ENCODE results near the gene PRXL2A.
"Not testable (repeated sequence)": the region's sequence is repeated elsewhere in the genome, so short reads cannot be mapped to it uniquely, and the experiment has no call there.

Gene PRXL2A

GRCh38 chr10:80462299-80462980 lies 54.1 kb downstream of the PRXL2A start:
- DNase-seq: no peak

DNA sequence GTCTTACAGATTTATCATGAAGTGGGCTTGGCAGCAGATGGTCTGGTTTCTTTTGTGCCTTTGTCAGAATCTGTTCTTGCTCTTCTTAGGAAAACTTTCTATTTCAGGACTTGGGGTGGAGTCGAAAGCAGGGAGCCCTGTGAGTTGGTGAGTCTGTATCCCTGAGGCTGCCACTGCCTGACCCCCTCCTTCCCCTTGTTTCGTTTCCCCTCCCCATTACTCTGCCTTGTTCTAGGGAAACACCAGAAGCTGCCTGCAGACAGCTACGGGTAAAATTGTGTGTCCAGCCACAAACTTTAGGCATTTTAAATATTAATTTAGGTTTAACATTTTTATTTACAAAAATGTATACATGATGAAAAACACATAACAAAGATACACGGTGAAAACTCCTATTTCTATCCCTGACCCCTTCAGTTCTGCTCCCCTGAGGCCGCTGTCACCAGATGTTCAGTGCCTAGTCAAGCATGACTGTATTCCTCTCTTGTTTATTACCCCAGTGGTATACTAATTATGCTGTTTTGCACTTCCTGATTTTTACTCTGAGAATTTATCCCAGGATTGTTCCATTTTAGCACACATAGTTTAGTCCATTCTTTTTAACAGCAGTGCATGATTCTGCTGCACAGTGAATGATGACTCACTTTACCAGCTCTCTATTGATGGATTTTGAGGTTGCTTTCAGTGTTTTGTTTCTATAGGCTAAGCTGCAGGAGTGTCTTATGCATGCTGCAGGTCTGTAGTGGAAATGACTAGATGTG lies 54.8 kb downstream of the PRXL2A start:
- peak; percentile 66 for DNase-seq

DNA sequence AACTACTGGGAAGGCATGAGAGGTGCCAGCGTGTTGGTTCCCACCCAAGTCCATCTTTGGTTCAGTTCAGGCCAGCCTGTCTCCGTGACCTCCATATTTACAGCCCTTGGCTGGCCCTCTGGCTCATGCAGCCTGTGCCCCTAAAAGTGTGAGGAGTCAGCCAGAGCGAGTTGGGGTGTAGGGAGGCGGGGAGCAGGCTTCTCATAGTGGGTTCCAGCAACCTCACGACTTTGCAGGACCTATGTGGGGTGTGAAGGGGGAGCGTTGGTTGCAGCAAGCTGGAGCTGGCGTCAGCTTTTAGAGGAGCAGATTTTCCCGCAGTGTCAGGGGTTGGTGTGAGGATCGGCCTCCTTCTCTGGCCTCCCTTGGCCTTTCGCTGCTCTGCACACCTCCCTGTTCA lies 55.5 kb downstream of the PRXL2A start:
- no peak for DNase-seq

GRCh38 chr10:80464557-80465450 lies 56.5 kb downstream of the PRXL2A start:
- no peak for DNase-seq

DNA sequence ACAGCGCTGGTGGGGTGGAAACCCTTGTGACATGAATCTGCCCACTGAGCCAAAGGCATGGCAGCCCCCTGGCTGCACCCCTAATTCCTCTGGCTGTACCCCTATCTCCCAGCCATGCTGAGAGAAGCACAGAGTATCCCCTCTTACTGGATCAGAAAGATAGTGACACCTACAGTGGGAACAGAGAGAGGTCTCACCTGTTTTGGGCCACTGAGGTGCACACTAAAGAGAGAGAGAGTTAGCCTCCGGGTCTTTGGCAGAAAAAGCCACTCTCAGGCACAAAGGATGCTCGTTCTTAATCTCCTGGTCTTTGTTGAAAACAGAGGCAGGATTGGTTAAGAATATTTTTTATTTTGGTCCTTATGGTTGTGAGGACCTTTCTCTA lies 57.1 kb downstream of the PRXL2A start:
- DNase-seq: no peak

DNA sequence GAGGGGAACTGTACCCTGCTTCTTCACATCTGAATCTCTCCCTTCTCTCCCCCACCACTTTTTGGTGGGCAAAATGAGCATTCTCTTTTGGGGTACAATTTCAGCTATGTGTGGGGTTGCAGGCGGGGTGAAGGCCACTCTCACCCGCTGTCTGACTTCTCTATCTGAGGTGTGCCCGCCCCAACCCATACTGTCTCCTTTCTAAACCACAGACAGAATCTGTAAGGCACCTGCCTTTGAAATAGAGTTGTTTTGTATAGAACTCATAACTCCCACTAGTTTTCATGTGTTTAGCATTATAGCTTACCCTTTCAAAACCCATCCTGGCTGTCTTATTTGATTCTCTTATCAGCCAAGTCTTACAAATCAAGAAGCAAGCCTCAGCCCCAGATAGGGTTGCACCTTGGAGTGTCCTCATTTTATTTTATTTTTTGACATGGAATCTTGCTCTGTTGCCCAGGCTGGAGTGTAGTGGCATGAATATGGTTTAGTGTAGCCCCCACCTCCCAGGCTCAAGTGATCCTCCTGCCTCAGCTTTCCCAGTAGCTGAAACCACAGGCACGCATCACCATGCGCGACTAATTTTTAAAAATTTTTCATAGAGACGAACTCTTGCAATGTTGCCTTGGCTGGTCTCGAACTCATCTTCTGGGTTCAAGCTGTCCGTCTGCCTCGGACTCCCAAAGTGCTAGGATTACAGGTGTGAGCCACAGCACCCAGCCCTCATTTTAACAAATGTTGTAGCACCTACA lies 57.7 kb downstream of the PRXL2A start:
- DNase-seq: no peak

GRCh38 chr10:80466724-80467326 lies 58.5 kb downstream of the PRXL2A start:
- no peak for DNase-seq

GRCh38 chr10:80468002-80468401 lies 59.7 kb downstream of the PRXL2A start:
- DNase-seq: no peak

GRCh38 chr10:80468806-80469421 lies 60.6 kb downstream of the PRXL2A start:
- no peak for DNase-seq

GRCh38 chr10:80470266-80470665 lies 61.9 kb downstream of the PRXL2A start:
- no peak for DNase-seq

- no peak for DNase-seq
Observed at GRCh38 chr10:80471001-80471400, 62.6 kb downstream of the PRXL2A start.

DNA sequence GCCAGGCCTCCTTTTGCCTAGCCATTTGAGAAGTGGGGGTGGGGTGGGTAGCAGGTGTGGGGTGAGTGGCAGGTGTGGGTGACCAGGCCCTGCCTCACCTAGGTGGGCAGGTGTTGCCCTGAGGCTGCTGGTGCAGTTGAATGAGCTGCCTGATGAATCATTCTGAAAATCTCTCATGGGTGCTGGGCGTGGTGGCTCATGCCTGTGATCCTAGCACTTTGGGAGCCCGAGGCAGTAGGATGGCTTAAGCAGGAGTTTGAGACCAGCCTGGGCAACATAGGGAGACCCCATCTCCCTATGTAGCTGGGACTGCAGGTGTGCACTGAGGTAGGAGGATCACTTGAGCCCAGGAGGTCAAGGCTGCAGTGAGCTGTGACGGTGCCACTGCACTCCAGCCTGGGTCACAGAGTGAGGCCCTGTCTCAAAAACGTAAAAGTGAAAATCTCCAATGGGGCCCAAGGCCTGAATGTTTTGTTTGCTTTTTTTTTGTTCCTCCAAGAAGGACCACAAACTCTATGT lies 63.4 kb downstream of the PRXL2A start:
- DNase-seq: no peak

DNA sequence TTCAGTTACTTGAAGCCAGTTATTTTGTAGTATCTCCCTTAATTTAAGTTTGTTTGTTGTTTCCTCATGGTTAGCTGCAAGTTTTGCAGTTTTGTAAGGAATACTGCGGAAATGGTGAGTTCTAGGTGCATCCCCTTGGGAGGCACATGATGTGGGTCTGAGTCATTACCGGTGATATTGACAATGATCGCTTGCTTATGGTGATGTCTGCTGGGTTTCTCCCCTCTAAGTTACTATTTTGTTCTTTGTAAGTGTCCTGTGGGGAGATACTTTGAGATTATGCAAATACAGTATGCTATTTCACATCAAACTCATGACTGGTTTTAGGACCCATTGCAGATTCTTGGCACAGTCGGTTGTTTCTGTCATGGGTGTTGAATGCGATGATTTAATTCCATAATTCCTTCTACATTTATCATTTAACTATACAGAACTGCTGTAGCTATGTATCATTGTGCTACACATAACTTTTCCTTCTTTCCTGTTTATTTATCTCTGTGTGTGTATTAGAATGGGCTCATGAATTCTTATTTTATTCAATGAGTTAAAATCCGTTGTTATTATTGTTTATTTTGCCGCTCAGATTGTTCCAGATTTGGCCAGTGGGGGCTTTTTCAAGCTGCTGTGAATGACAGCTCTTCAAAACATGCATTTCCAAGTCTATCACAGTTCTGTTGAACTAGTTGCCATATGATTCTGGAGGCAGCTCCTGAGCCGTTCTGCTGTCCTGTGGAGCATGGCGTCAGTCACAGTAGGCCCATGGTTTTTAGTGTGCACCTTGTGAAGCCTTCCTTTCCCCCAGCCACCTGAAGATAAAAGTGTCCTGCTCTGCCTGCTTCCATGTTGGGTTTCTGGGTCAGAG lies 64.1 kb downstream of the PRXL2A start:
- DNase-seq: no peak

- DNase-seq: no peak
Observed at GRCh38 chr10:80473096-80473657, 64.8 kb downstream of the PRXL2A start.

DNA sequence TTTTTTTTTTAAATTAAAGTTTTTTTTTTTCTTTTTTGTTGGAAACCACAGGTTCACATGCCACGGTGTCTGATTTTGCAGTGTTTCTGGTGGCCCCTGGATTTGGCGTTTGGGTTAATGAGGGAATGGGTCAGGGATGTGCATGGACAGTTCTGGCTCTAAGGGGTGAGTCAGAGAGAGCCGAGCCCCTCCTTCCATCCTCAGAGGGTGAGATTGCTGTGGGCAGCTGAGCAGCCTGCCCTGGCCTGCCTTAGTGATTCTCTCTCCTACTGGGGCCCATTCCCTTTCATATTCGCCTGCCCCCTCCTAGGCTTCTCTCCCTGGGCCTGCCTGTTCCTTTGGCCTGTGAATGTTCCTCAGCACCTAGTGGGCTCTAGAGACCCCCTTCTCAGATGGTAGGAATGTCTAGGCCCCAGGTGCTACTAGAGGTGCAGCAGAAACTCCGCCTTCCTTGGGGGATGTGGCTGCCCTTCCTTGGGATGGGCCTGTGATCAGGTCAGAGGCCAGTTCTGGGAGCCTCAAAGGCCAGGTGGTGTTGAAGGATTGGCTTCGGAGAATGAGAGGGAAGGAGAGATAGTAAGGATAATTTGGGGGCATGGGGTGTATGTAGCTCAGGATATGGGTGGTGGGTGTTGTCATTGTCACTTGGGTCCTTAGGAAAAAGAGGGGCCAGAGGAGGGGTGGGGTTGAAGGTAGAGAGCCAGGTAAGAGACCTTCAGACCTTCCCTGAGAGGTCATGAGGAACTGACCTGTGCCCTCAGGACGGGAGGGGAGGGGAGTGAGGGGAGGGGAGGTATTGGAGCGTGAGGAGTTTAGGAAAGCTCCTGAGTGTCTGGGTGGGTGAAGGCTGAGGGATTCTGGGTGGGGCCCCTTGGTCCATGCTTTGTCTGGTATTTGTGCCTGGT lies 65.6 kb downstream of the PRXL2A start:
- no peak for DNase-seq

DNA sequence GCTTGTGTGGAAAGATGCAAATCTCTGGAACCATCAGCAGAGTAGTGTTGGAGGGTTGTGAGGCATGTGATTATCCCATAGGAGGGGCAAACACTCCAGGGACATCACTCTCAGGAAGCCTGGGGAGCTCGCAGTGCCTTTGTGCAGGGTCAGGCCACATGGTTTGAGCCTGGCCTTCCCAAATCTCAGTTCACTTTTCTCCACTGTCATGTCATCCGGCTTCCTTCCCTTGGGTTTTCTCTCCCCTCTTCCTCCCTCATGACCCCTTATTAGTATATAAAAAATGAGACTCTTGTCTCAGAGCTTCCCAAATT lies 66.2 kb downstream of the PRXL2A start:
- DNase-seq: no peak

GRCh38 chr10:80474941-80475340 lies 66.6 kb downstream of the PRXL2A start:
- no peak for DNase-seq

DNA sequence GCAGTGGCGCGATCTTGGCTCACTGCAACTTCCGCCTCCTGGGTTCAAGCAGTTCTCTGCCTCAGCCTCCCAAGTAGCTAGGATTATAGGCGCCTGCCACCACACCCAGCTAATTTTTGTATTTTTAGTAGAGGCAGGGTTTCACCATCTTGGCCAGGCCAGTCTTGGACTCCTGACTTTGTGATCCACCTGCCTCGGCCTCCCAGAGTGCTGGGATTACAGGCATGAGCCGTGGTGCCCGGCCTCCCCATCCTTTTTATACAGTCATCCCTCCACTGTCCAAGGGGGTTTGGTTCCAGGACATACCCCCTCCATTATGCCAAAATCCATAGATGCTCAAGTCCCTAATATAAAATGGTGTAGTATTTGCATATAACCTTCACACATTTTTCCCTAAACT lies 67.3 kb downstream of the PRXL2A start:
- not testable (repeated sequence) for DNase-seq

DNA sequence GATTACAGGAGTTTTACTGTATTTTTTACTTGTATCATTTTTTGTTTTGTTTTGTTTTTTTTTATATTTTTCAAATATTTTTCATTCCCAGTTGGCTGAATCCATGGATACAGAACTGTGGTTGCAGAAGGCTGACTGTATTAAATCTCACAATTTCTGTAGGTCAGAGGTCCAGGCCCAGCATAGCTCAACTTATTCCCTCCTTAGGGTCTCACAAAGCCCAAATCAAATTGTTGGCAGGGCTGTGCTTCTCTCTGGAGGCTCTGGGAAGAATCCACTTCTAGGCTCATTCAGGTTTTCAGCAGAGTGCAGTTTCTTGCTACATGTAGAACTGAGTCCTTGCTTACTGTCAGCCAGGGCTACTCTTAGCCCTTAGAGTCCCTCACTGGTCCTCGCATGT lies 68.3 kb downstream of the PRXL2A start:
- DNase-seq: no peak

Data from MV-4-11 (cell line).